ENCODE data around the gene POLR2F.

GRCh38 chr22:37932821-37933578 is 20.5 kb upstream of the POLR2F start:
- no peak for TF ChIP-seq CTCF (IDR thresholded peaks at IDR 0.05)
- no peak for TF ChIP-seq POLR2A (IDR thresholded peaks at IDR 0.05)
